ENCODE data around the gene KRTAP13-2.

DNA sequence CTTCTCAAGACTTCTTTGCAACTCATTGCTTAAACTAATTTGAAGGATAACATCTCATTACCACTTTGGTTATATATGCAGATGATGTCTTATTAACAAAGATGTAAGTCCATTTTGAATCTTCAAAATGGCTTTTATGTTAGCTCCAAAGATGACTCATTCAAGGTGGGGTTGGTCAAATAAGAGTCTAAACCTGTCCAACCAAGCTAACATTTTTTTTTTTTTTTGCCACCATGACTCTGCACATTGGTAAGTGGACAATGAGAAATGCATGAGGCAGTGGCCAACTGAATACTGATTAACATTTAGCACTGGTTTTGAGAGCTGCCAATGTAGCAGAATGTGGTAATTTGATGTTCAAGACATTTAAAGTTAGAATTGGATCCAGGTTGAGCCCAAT, 34.3 kb downstream of the KRTAP13-2 start:
- TF ChIP-seq CTCF (IDR thresholded peaks at IDR 0.05) (no peak), EZH2phosphoT487 (IDR thresholded peaks at IDR 0.05) (no peak), EZH2 (IDR thresholded peaks at IDR 0.05) (no peak)
